ENCODE measurements around the gene POC1A. TPM values are rescaled to one million over a fixed set of nuclear protein-coding genes. Genes with fewer than 3 reads are reported as not detected.

POC1A gene
- total and polyA plus RNA-seq, 9 of the 15 experiments (the other 6 are each of a cell fraction or from before 2014, with no cell fraction given): 7.2 to 17.5 (median 12.1) TPM

GRCh38 chr3:52031896-52032295, 122.3 kb downstream of the POC1A start (continued):
- TF ChIP-seq HNRNPH1 (optimal IDR thresholded peaks at IDR 0.05; ENCODE audit: low read depth, low read length) (no peak), HLTF (IDR thresholded peaks at IDR 0.05) (no peak), ZNF121 (CRISPR knock-in tag; conservative IDR thresholded peaks at IDR 0.05) (no peak), THAP7 (CRISPR knock-in tag; IDR thresholded peaks at IDR 0.05) (no peak), GABPB1 (CRISPR knock-in tag; IDR thresholded peaks at IDR 0.05) (no peak), ELF1 (tag; IDR thresholded peaks at IDR 0.05) (no peak), TAF1 (IDR thresholded peaks at IDR 0.05; ENCODE audit: control insufficient read depth, extremely low read depth, insufficient read depth, low read length, severe bottlenecking) (no peak), MECOM (CRISPR knock-in tag; IDR thresholded peaks at IDR 0.05) (no peak)

GRCh38 chr3:52030714-52031310, 123.4 kb downstream of the POC1A start:
- POLR2A ChIA-PET: interaction anchor here (0.7 kb wide), 2 partner anchors 35 to 166 kb away, joined by 4 to 5 read pairs; partner anchors contain the start of gene RPL29
- WGBS (ENCODE audit: insufficient coverage, low coverage, missing lambda C conversion rate): 67% methylated on average over 7 of the region's 11 CpGs

More at GRCh38 chr3:52030714-52031310, 123.4 kb downstream of the POC1A start:
- FAIRE-seq: no peak
- no peak overlapping the region for H3K4me2 ChIP-seq (ENCODE audit: insufficient read depth, low read length)
- H3K9ac ChIP-seq (ENCODE audit: insufficient read depth in 1 of 2, low read depth in 2 of 2, low read length in 2 of 2): no peak overlapping the region
- H3K27ac ChIP-seq (ENCODE audit: extremely low read depth, low read depth, low read length): no peak overlapping the region
- H3K27me3 ChIP-seq (ENCODE audit: control insufficient read depth in 2 of 2, insufficient read depth in 2 of 2, low read length in 2 of 2): no peaks in the 10 kb centered on the region; a peak in 1 of 5 replicates
- H3K36me3 ChIP-seq (ENCODE audit: control insufficient read depth, insufficient read depth, low read length): no peaks in the 10 kb centered on the region
- no peaks in the 10 kb centered on the region for H3K79me2 ChIP-seq (ENCODE audit: control insufficient read depth, insufficient read depth, low read length)
- intact Hi-C loops (cut with micrococcal nuclease): no loop called here
- no peak for DNase-seq (ENCODE audit: extremely low read depth in 1 of 4, low spot score in 3 of 4)
- H2AFZ ChIP-seq (ENCODE audit: low read depth, low read length): no peak overlapping the region
- CTCF ChIA-PET (ENCODE audit: low intra/inter-chr PET ratio): no interaction called here
- no peak for ATAC-seq
- in situ Hi-C loops (cut with MboI): no loop called here
- no peaks in the 10 kb centered on the region for H3K9me1 ChIP-seq (ENCODE audit: control insufficient read depth, insufficient read depth, low read length)
- peaks cover 14 to 27% of the 10 kb centered on the region in 2 experiments for H3K4me1 ChIP-seq (replicated peaks in 1 of 2; ENCODE audit: control insufficient read depth in 2 of 2, insufficient read depth in 2 of 2, low read length in 2 of 2)
- no peak for TF ChIP-seq ZNF24 (IDR thresholded peaks at IDR 0.05)
- no peak for TF ChIP-seq ATF7 (IDR thresholded peaks at IDR 0.05)
- TF ChIP-seq PCBP1 (IDR thresholded peaks at IDR 0.05; ENCODE audit: low read depth, low read length, poor library complexity, severe bottlenecking): no peak
- TF ChIP-seq ETV6 (IDR thresholded peaks at IDR 0.05; ENCODE audit: borderline replicate concordance in 1 of 2, low read depth in 2 of 2, low read length in 1 of 2): no peak
- TF ChIP-seq ETV6 (CRISPR knock-in tag; IDR thresholded peaks at IDR 0.05; ENCODE audit: borderline replicate concordance): no peak
- no peak for TF ChIP-seq C11orf30 (IDR thresholded peaks at IDR 0.05; ENCODE audit: low read depth)
- TF ChIP-seq LARP7 (IDR thresholded peaks at IDR 0.05): no peak
- TF ChIP-seq SMAD3 (CRISPR knock-in tag; conservative IDR thresholded peaks at IDR 0.05): no peak
- TF ChIP-seq ZNF764 (CRISPR knock-in tag; IDR thresholded peaks at IDR 0.05; ENCODE audit: low read depth): no peak
- TF ChIP-seq CSDE1 (IDR thresholded peaks at IDR 0.05): no peak
- no TSS peak for BruUV-seq (replicated peaks)
- H3K4me3 ChIP-seq: no peak overlapping the region
- H3K9me3 ChIP-seq (replicated peaks; ENCODE audit: control insufficient read depth, insufficient read depth, low read depth, low read length): no peaks in the 10 kb centered on the region
- H4K20me1 ChIP-seq (replicated peaks; ENCODE audit: control insufficient read depth, insufficient read depth, low read length): no peaks in the 10 kb centered on the region; the same call in 1 of the 2 replicates

Data from K562 (cell line).